HFF-Myc (cell line): ENCODE results near the gene NKD1.

Experiments used
- DNase-seq: peaks from one replicate; pipeline ENCODE4 v3.0.0-alpha.2; 2011; ENCODE audit warnings: low read depth; ENCODE audit errors: extremely low read depth
- H3K4me3 ChIP-seq: replicated peaks from 2 replicates; pipeline ENCODE4 v1.5.1; 2011; ENCODE audit warnings: low read depth, mild to moderate bottlenecking, control low read depth, low read length
- TF ChIP-seq, protein P1 (sequence below): IDR thresholded peaks from 2 replicates; pipeline ENCODE4 v1.5.1; 2012; ENCODE audit warnings: mild to moderate bottlenecking, low read depth, low read length, control low read depth; ENCODE audit errors: missing control alignments

Gene NKD1

DNA sequence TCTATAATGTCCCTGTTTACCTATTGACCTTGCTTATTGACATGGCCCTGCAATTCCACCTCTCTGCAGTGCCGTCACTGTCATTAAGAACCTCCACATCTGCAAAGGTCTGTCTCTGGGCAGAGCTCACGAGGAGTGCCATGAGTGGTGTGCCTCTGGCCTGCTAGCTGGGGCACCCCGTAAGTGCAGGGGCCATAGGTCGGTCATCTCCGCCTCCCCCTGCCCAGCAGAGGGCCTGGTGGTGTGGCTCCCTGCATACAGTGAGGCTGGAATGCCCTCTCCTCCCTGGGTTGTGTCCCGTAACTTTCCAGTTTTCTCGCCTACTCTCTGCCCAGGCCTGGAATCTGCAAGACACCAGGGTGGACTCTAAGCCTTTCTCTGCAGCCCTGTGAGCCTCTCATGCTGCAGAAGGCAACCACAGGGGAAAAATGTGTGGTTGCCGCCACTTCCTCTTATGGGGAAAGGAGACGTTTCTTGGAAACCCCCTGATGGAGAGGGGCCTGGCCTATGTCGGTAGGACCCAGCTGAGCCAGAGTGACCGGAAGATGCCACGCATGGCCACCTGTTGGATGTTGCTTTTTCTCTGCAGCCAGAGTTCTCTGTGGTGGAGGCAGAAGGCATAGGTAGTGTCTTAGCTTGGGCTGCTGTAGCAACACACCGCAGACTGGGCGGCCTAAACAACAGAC is 135.6 kb downstream of the NKD1 start:
- no peak overlapping the region for H3K4me3 ChIP-seq
- DNase-seq, result no peak
- TF ChIP-seq, protein P1, sequence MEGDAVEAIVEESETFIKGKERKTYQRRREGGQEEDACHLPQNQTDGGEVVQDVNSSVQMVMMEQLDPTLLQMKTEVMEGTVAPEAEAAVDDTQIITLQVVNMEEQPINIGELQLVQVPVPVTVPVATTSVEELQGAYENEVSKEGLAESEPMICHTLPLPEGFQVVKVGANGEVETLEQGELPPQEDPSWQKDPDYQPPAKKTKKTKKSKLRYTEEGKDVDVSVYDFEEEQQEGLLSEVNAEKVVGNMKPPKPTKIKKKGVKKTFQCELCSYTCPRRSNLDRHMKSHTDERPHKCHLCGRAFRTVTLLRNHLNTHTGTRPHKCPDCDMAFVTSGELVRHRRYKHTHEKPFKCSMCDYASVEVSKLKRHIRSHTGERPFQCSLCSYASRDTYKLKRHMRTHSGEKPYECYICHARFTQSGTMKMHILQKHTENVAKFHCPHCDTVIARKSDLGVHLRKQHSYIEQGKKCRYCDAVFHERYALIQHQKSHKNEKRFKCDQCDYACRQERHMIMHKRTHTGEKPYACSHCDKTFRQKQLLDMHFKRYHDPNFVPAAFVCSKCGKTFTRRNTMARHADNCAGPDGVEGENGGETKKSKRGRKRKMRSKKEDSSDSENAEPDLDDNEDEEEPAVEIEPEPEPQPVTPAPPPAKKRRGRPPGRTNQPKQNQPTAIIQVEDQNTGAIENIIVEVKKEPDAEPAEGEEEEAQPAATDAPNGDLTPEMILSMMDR, result no peak

DNA sequence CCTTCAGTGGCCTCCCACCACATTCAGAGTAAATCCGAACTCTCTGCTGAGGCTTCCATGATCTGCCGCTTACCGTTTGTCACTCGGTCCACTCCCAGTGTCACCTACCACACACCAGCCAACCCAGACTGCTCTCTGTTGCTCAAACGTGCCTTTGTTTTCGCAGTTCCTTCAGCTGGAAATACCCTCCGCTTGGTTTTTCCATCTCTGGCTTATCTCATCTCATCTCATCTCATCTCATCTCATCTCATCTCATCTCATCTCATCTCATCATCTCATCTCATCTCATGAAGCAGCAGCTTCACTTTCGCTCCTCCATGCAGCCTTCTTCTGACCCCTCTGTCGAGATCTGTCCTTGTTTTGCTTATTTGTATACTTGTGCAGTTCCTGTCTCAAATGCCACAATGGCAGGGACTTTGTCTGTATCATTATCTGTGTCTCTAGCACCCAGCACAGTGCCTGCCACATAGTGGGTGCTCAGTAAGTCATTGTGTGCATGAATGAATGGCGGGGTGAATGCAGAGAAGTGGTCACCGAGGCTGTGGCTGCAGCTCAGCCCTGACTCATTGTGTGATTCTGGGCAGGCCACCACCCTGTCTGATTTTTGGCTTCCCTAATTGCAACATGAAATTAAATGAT is 136.7 kb downstream of the NKD1 start:
- TF ChIP-seq, protein P1, result no peak
- no peak for DNase-seq
- H3K4me3 ChIP-seq, result no peak overlapping the region

DNA sequence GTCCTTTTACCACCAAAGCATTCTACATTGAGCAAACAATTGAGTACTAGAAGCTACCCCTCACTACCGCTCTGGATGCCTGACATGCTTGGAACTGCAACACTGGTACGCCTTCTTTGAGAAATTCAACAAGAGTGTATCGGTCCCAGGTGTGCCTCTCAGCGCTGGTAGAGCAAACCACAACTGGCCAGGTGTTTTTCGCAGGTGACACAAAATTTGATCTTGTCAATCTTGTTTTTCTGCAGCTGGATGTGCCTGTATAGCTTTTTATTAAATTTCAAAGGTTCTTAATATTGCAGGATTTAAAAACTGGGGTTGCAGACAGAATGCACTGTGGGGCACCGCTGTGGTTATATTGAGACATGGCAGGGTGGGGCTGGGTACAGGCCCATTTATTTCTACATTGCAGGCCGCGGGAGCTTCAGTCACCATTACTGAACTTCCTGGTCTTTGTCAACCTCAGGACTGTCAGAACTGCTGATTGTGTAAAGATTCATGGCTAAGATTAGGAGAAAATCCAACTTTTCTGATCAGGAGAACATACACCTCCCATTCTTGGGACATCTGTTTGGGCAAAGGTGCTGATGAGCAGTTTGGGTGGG is 137.4 kb downstream of the NKD1 start:
- TF ChIP-seq, protein P1, result no peak
- no peak for DNase-seq

DNA sequence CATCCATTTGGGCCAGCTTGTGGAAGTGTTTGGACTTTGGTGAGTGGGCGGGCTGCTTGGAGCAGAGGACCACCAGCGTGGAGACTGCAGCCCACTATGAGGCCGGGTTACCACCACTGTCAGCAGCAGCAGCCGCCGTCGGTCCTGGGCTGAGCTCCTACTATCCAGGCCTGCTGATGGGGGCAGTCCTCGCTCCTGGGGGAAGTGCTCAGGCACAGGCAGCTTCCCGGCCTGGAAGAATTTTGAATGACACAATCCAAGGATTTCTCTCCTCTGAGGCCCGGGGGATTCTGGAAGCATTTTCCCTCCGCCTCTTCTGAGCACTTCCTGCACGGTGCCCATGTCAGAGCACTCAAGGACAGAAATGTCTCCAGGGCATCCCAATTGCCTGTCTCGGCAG is 139.9 kb downstream of the NKD1 start:
- TF ChIP-seq, protein P1, result no peak
- H3K4me3 ChIP-seq, result no peak overlapping the region
- no peak for DNase-seq

More for the DNA sequence above, 137.4 kb downstream of the NKD1 start:
- no peak overlapping the region for H3K4me3 ChIP-seq

DNA sequence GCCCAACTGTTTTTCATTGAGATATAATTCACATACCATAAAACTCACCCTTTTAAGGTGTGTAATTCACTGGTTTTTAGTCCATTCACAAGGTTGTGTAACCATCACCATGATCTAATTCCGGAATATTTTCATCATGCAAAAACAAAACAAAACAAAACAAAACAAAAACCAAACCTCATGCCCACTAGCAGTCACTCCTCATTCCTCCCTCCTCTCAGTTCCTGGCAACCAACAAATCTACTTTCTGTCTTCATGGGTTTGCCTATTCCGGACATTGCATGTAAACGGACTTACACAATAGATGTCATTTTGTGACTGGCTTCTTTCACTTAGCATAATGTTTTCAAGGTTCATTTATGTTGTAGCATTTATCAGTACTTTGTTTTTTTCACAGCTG is 140.7 kb downstream of the NKD1 start:
- H3K4me3 ChIP-seq, result no peak overlapping the region
- TF ChIP-seq, protein P1, result no peak
- DNase-seq, result no peak

DNA sequence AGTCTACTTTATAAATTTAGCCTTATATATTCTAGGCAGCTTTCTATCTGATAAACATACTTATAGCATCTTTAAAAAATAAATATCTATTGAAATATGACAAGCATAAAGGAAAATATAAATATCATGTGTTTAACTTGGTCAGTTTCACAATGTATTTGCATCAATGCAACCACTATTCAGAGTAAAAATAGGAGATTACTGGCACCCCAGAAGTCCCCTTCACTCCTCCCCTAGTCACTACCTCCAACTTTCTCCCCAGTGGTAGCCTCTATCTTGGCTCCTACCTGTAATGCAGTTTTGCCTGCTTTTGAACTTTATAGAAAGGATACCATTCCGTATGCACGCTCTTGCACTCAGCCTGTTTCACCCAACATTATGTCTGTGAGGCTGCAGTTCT is 142.0 kb downstream of the NKD1 start:
- no peak overlapping the region for H3K4me3 ChIP-seq
- no peak for DNase-seq
- TF ChIP-seq, protein P1, result no peak
